IMR-90 (cell line): ENCODE data around the gene RAB28. TPM values are rescaled to one million over a fixed set of nuclear protein-coding genes. Genes with fewer than 3 reads are reported as not detected.

Experiments
- ATAC-seq: fragments of 200-7000 bp; cut with Tn5 transposase; 2 replicates; pipeline ENCODE4 v1.9.1; 2020; ENCODE audit warnings: low read depth, mild to moderate bottlenecking, moderate library complexity
- BruUV-seq: library from RNA; stranded (reverse); fragments of 400-500 nt; replicated peaks from 2 replicates; lab custom pipeline; 2021; lab: Mats Ljungman, UMichigan
- CTCF ChIA-PET: fragments of 300-600 bp; formaldehyde crosslinking; extraction: SDS; loops from one replicate; lab custom pipeline; 2021; ENCODE audit warnings: antibody characterized with exemption; lab: Yijun Ruan, JAX
- POLR2A ChIA-PET: fragments of 300-600 bp; sonication (Branson Sonifier 250); formaldehyde crosslinking; loops from one replicate; lab custom pipeline; 2022; ENCODE audit warnings: antibody characterized with exemption; ENCODE audit not compliant: unreplicated experiment; lab: Charles Lee
- DNase-seq: peaks from one replicate; pipeline ENCODE4 v3.0.0; 2013
- H2AFZ ChIP-seq: replicated peaks from 2 replicates; pipeline ENCODE3; 2013; ENCODE audit warnings: low read length, mild to moderate bottlenecking; ENCODE audit not compliant: poor library complexity
- H2AK5ac ChIP-seq: 2 replicates; pipeline ENCODE4 v1.6.1; 2013; ENCODE audit warnings: low read depth, low read length, inconsistent platforms
- H2AK9ac ChIP-seq: replicated peaks from 2 replicates; pipeline ENCODE3; 2013; ENCODE audit warnings: mild to moderate bottlenecking, low read depth, low read length, moderate library complexity; ENCODE audit not compliant: poor library complexity
- H2BK120ac ChIP-seq: 2 replicates; pipeline ENCODE4 v1.6.1; 2013; ENCODE audit warnings: low read depth, low read length, inconsistent platforms
- H2BK15ac ChIP-seq: 3 replicates; pipeline ENCODE4 v1.6.1; 2013; ENCODE audit warnings: low read depth, low read length, inconsistent platforms
- H2BK20ac ChIP-seq: 2 replicates; pipeline ENCODE4 v1.6.1; 2013; ENCODE audit warnings: low read depth, mild to moderate bottlenecking, inconsistent platforms, low read length, moderate library complexity
- H2BK5ac ChIP-seq: 2 replicates; pipeline ENCODE4 v1.6.1; 2013; ENCODE audit warnings: mild to moderate bottlenecking, low read depth, low read length, inconsistent platforms; ENCODE audit not compliant: poor library complexity, severe bottlenecking
- H3K14ac ChIP-seq: replicated peaks from 2 replicates; pipeline ENCODE4 v1.6.1; 2013; ENCODE audit warnings: low read depth, low read length, inconsistent platforms
- H3K18ac ChIP-seq: 2 replicates; pipeline ENCODE4 v1.6.1; 2013; ENCODE audit warnings: low read depth, low read length, control low read depth
- H3K23ac ChIP-seq: 2 replicates; pipeline ENCODE4 v1.6.1; 2013; ENCODE audit warnings: low read depth, low read length, inconsistent platforms
- H3K27ac ChIP-seq: 2 replicates; pipeline ENCODE4 v1.5.1; 2013; ENCODE audit warnings: mild to moderate bottlenecking, control low read depth, low read length; ENCODE audit not compliant: insufficient read depth
- H3K27me3 ChIP-seq: 2 replicates; pipeline ENCODE4 v1.6.1; 2013; ENCODE audit warnings: low read length; ENCODE audit not compliant: control insufficient read depth, insufficient read depth
- H3K36me3 ChIP-seq: 2 replicates; pipeline ENCODE4 v1.6.1; 2013; ENCODE audit warnings: low read length, mixed read lengths; ENCODE audit not compliant: control insufficient read depth, insufficient read depth
- H3K4ac ChIP-seq: 2 replicates; pipeline ENCODE4 v1.6.1; 2013; ENCODE audit warnings: low read depth, low read length, inconsistent platforms
- H3K4me1 ChIP-seq: 2 replicates; pipeline ENCODE4 v1.6.1; 2013; ENCODE audit warnings: low read length, mixed read lengths; ENCODE audit not compliant: control insufficient read depth, insufficient read depth
- H3K4me2 ChIP-seq: 2 replicates; pipeline ENCODE4 v1.6.1; 2013; ENCODE audit warnings: low read depth, mild to moderate bottlenecking, control low read depth, low read length, moderate library complexity
- H3K4me3 ChIP-seq: 2 replicates; pipeline ENCODE4 v1.5.1; 2013; ENCODE audit warnings: low read depth, mild to moderate bottlenecking, control low read depth, low read length, moderate library complexity; ENCODE audit not compliant: insufficient read depth
- H3K56ac ChIP-seq: 2 replicates; pipeline ENCODE4 v1.6.1; 2013; ENCODE audit warnings: low read length, inconsistent platforms; ENCODE audit not compliant: insufficient read depth; ENCODE audit errors: extremely low read depth
- H3K79me1 ChIP-seq, 2 experiments: 2 replicates each; pipeline ENCODE4 v1.6.1; 2013; ENCODE audit warnings: low read length in 2 of 2, inconsistent platforms in 1 of 2, low read depth in 1 of 2
- H3K9ac ChIP-seq: 2 replicates; pipeline ENCODE4 v1.6.1; 2013; ENCODE audit warnings: low read depth, low read length, control low read depth
- H3K9me1 ChIP-seq: 2 replicates; pipeline ENCODE4 v1.6.1; 2013; ENCODE audit warnings: low read length, inconsistent platforms; ENCODE audit not compliant: insufficient read depth
- H3K9me3 ChIP-seq: 2 replicates; pipeline ENCODE4 v1.6.1; 2013; ENCODE audit warnings: low read length; ENCODE audit not compliant: control insufficient read depth, insufficient read depth
- H4K20me1 ChIP-seq: 2 replicates; pipeline ENCODE4 v1.6.1; 2013; ENCODE audit warnings: low read length, inconsistent platforms; ENCODE audit not compliant: insufficient read depth
- H4K5ac ChIP-seq: 2 replicates; pipeline ENCODE4 v1.6.1; 2013; ENCODE audit warnings: mild to moderate bottlenecking, low read depth, low read length, control low read depth
- H4K8ac ChIP-seq, 2 experiments: 2 replicates each; pipeline ENCODE4 v1.6.1; 2013; ENCODE audit warnings: low read depth in 2 of 2, low read length in 2 of 2, control low read depth in 1 of 2, inconsistent platforms in 1 of 2
- H4K91ac ChIP-seq: 2 replicates; pipeline ENCODE4 v1.6.1; 2013; ENCODE audit warnings: low read depth, low read length, inconsistent platforms; ENCODE audit not compliant: insufficient read depth
- BHLHE40 ChIP-seq: fragments of 150-350 bp; IDR thresholded peaks from 2 replicates; pipeline ENCODE4 v1.6.1; 2016; ENCODE audit warnings: mild to moderate bottlenecking, low read depth, low read length
- CEBPB ChIP-seq: IDR thresholded peaks from 2 replicates; pipeline ENCODE4 v1.6.1; 2012; ENCODE audit warnings: low read depth, low read length, improper control_type of control experiment
- CHD1 ChIP-seq: IDR thresholded peaks from 2 replicates; pipeline ENCODE4 v1.6.1; 2012; ENCODE audit warnings: low read depth, low read length, improper control_type of control experiment
- CTCF ChIP-seq: conservative IDR thresholded peaks from 2 replicates; pipeline ENCODE4 v1.5.1; 2012; ENCODE audit warnings: mild to moderate bottlenecking, low read depth, low read length, improper control_type of control experiment
- ELK1 ChIP-seq: fragments of 150-350 bp; IDR thresholded peaks from 2 replicates; pipeline ENCODE4 v1.6.1; 2016; ENCODE audit warnings: low read depth, mild to moderate bottlenecking, low read length, moderate library complexity, borderline replicate concordance
- FOS ChIP-seq: fragments of 150-350 bp; IDR thresholded peaks from 2 replicates; pipeline ENCODE4 v1.6.1; 2016; ENCODE audit warnings: low read depth, low read length
- MAFK ChIP-seq: IDR thresholded peaks from 2 replicates; pipeline ENCODE4 v1.6.1; 2012; ENCODE audit warnings: low read depth, low read length, improper control_type of control experiment
- MAZ ChIP-seq: IDR thresholded peaks from 2 replicates; pipeline ENCODE4 v1.6.1; 2012; ENCODE audit warnings: low read depth, mild to moderate bottlenecking, low read length, improper control_type of control experiment, moderate library complexity, borderline replicate concordance
- MXI1 ChIP-seq: IDR thresholded peaks from 2 replicates; pipeline ENCODE4 v1.6.1; 2012; ENCODE audit warnings: low read depth, mild to moderate bottlenecking, low read length, moderate library complexity, borderline replicate concordance
- NFE2L2 ChIP-seq: fragments of 150-350 bp; IDR thresholded peaks from 2 replicates; pipeline ENCODE4 v1.6.1; 2016; ENCODE audit warnings: low read depth, mild to moderate bottlenecking, low read length
- POLR2A ChIP-seq: IDR thresholded peaks from 2 replicates; pipeline ENCODE4 v1.6.1; 2012; ENCODE audit warnings: mild to moderate bottlenecking, low read depth, low read length
- RAD21 ChIP-seq: IDR thresholded peaks from 2 replicates; pipeline ENCODE4 v1.6.1; 2012; ENCODE audit warnings: low read length, improper control_type of control experiment
- RCOR1 ChIP-seq: IDR thresholded peaks from 2 replicates; pipeline ENCODE4 v1.6.1; 2012; ENCODE audit warnings: mild to moderate bottlenecking, low read length, improper control_type of control experiment; ENCODE audit not compliant: insufficient replicate concordance
- RFX5 ChIP-seq: IDR thresholded peaks from 2 replicates; pipeline ENCODE4 v1.8.0; 2012; ENCODE audit warnings: low read depth, mild to moderate bottlenecking, low read length, moderate library complexity
- SMC3 ChIP-seq: fragments of 150-350 bp; IDR thresholded peaks from 2 replicates; pipeline ENCODE4 v1.6.1; 2016; ENCODE audit warnings: low read depth, mild to moderate bottlenecking, antibody characterized with exemption, low read length, moderate library complexity
- USF2 ChIP-seq: fragments of 150-350 bp; IDR thresholded peaks from 2 replicates; pipeline ENCODE4 v1.6.1; 2017; ENCODE audit warnings: mild to moderate bottlenecking, antibody characterized with exemption, low read length, low read depth
- WGBS, 2 experiments: methylation state at CpG; one replicate each; pipeline versions ENCODE4 v1.1.5 to v1.1.7; 2013; ENCODE audit warnings: missing lambda C conversion rate in 2 of 2; ENCODE audit not compliant: insufficient read length in 1 of 2; ENCODE audit errors: extremely low coverage in 2 of 2; 5-methylcytosine and 5-hydroxymethylcytosine counted together
- dilution Hi-C: fragments of 300-500 bp; cut with HindIII; formaldehyde crosslinking; loops from one replicate; pipeline ENCODE4 v1.14.3; 2018; ENCODE audit warnings: low sequenced_read_pairs; ENCODE audit not compliant: unreplicated experiment
- in situ Hi-C: fragments of 300-500 bp; cut with MboI; formaldehyde crosslinking; loops from 3 replicates; pipeline ENCODE4 v1.14.3; 2019; ENCODE audit warnings: low sequenced_read_pairs, inconsistent platforms, mixed read lengths
- intact Hi-C: fragments of 100-400 bp; cut with micrococcal nuclease; formaldehyde crosslinking; loops from 2 replicates; pipeline ENCODE4 v1.10.0; 2022
- polyA plus RNA-seq, 3 experiments: library from polyadenylated mRNA; depleted of rRNA; stranded (reverse); fragments of >200 nt; gene quantifications; 2 replicates each; pipeline ENCODE4 v1.2.3, GENCODE V29; 2012; ENCODE audit warnings: low replicate concordance in 1 of 3
- total RNA-seq: library from RNA; depleted of rRNA; stranded (reverse); fragments of >200 nt; gene quantifications from 2 replicates; pipeline ENCODE4 v1.2.3, GENCODE V29; 2012

Gene RAB28
- total and polyA plus RNA-seq, 2 of the 4 experiments (the other 2 are of a cell fraction): 7.5 to 10.8 TPM

DNA sequence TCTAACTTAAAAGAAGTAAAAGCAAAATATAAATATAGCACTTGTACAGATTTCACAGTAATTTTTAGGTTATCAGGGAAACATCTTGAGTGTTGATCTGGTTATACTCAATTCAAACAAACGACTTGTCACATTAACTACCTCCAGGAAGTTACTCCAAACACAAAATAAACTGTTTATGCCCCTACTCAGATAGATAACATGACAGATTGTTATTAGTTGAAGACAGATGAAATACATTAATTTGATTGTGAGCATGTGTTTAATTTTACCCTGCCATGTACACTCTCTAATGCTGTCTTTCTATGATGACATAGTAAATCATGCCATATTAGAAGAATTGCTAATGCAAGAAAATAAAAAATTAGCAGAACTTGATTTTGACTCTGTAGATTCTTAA is 88.0 kb downstream of the RAB28 start:
- H4K8ac ChIP-seq: no peak overlapping the region
- TF ChIP-seq MXI1: no peak
- no peak for TF ChIP-seq FOS
- no peak for TF ChIP-seq NFE2L2
- no peak for TF ChIP-seq CEBPB
- no peak for TF ChIP-seq CHD1
- TF ChIP-seq BHLHE40: no peak
- no peak for TF ChIP-seq MAFK
- TF ChIP-seq MAZ: no peak
- TF ChIP-seq ELK1: no peak
- no peak for TF ChIP-seq POLR2A
- no peak for TF ChIP-seq USF2
- no peak for TF ChIP-seq RCOR1
- TF ChIP-seq SMC3: no peak
- no peak for TF ChIP-seq RAD21
- TF ChIP-seq RFX5: no peak
- no peak for TF ChIP-seq CTCF
- no peak overlapping the region for H3K23ac ChIP-seq
- H3K79me1 ChIP-seq: peaks cover 0 to 4% of the 10 kb centered on the region in 2 experiments; a peak in 1 of 4 replicates
- no peak overlapping the region for H3K4ac ChIP-seq
- WGBS, 2 experiments: no CpG with 5 or more reads among the region's 1 CpG
- no peak overlapping the region for H3K4me2 ChIP-seq
- ChIA-PET POLR2A (no interaction called here), CTCF (no interaction called here)
- no peak overlapping the region for H3K18ac ChIP-seq
- H3K9ac ChIP-seq: no peak overlapping the region
- H3K36me3 ChIP-seq: no peaks in the 10 kb centered on the region
- no peaks in the 10 kb centered on the region for H3K9me1 ChIP-seq
- no peaks in the 10 kb centered on the region for H4K20me1 ChIP-seq
- no peak overlapping the region for H4K91ac ChIP-seq
- H3K4me1 ChIP-seq: no peaks in the 10 kb centered on the region
- no TSS peak for BruUV-seq
- intact Hi-C loops (no loop called here), dilution Hi-C loops (no loop called here), in situ Hi-C loops (no loop called here)
- no peak overlapping the region for H2BK120ac ChIP-seq
- DNase-seq (no peak), ATAC-seq (no peak)
- no peak overlapping the region for H3K56ac ChIP-seq
- H4K5ac ChIP-seq: no peak overlapping the region
- H3K27me3 ChIP-seq: no peaks in the 10 kb centered on the region
- no peak overlapping the region for H2BK5ac ChIP-seq
- H2AFZ ChIP-seq: no peak overlapping the region
- H3K27ac ChIP-seq: no peak overlapping the region
- H3K14ac ChIP-seq: no peak overlapping the region
- H2BK15ac ChIP-seq: no peak overlapping the region
- H2AK9ac ChIP-seq: no peak overlapping the region
- H3K4me3 ChIP-seq: no peak overlapping the region
- no peak overlapping the region for H2AK5ac ChIP-seq
- H2BK20ac ChIP-seq: no peak overlapping the region
- no peaks in the 10 kb centered on the region for H3K9me3 ChIP-seq
